GM19238 (cell line): ENCODE measurements around the gene PI16.
"Not testable (repeated sequence)": the region's sequence is repeated elsewhere in the genome, so short reads cannot be mapped to it uniquely, and the experiment has no call there.

Experiments used
- DNase-seq: peaks from one replicate; pipeline ENCODE4 v3.0.0; 2011; ENCODE audit warnings: low spot score; ENCODE audit not compliant: insufficient read length

The PI16 gene

DNA sequence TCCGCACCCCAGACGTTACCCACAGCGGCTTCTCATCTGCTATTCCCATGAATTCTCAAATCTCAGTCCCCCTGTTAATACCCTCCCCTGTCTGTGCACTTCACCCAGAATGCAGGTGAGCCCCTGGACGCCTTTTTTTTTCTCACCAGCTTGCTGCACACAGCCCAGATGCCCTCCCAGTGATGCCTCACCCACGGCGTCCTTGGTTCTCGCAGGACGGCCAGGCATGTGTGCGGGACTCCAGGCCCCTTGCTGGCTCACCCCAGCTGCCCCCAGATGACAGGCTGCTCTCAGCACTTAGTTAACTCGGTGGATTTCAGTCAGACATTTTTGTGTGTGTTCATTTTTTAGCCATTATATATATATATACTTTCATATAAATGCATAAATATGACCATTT is 25.4 kb upstream of the PI16 start:
- DNase-seq, result no peak

DNA sequence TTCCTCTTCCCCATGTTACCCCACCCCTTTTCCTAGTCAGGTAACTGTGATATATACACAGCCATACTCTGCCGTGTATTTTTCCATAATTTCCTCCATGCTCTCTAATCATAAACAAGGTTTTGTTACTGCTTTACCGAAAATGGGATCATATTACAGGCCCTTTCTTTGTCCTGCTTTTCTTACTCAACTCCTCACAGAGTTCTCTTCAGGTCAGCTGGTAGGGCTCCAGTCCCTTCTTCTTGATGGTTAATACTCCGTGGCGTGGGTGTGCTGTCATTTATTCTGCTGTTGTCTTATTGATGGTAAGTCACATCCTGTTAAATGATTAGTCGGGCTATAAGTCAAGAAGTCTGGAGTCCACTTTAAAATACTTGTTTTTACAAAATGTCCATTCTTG is 24.9 kb upstream of the PI16 start:
- DNase-seq, result no peak

DNA sequence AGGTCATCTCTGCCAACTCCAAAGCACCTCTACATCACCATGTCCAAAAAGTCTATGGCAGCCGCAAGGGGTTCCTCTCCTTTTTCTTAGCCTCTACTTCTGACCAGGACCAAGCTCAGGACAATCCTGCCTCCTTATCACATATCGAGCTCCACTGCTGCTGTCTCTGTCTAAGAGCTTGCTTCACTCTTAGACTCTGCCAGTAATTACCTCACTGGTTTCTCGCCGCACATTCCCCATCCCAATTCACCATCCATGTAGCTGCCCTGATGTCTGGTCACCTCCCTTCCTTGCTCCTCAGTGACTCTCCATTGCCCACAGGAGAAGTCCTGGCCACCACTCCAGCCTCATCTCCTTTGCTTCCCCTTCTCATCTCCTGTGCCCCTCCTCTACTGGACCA is 24.1 kb upstream of the PI16 start:
- no peak for DNase-seq

DNA sequence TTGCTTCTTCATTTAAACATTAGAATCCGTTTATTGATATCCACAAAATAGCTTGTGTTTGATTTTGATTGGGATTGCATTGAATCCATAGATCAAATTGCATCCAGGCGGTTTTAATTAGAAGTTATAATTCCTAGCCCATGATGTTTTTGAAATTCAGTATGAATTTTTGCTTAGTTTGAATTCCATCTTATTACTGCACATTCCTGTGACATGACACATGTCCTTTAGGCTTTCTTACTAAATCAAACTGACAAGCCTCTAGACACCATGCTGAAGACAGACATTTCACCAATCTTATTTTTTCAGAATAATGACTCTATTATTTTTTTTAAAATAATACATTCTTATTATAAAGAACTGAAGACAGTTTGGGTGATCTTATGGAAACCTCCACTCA is 21.4 kb upstream of the PI16 start:
- no peak for DNase-seq

DNA sequence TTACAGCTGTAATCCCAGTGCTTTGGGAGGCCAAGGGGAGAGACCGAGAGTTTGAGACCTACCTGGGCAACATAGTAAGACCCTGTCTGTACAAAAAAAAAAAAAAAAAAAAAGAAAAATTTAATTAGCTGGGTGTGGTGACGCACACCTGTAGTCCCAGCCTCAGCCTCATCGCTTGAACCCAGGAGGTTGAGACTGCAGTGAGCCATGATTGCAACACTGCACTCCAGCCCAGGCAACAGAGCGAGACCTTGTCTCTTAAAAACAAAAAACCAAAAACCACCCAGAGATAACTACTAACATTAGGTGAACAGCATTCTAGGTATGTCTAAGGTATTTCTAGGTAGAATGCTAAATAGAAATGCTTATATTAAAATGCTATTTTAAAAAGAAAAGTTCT is 21.0 kb upstream of the PI16 start:
- DNase-seq, result no peak

DNA sequence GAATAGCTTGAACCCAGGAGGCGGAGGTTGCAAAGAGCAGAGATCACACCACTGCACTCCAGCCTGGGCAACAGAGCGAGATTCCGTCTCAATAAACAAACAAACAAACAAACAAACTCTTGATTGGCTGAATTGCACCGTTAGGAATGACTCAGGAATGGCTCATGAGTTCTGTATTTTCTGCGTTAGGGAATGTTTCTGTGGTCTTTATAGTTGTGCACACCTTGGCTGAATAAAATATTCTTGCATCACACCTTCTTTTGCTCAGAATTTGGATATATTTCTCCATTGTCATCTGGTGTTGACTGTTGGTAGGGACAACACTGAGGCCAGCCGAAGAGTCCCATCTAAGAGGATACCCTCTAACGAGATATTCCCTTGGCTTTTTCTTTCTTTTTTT is 19.6 kb upstream of the PI16 start:
- no peak for DNase-seq

DNA sequence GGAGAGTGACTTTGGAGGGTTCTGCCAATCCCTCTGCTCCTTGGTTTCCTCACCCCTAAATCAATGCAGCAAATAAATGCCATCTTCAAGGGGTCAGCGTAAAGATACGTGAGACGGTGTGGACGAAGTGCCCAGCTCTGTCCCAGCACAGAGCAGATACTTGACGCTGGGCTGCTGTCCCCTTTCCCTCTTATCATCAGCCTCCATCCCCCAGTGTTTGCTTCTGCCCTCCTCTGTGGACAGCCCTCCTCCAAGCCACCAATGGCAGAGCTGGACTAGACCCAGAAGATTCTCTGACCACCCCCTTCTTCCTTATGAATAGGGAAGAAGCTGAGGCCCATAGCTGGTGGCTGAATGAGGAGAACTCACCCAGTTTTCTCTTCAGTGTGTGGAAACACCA is 17.7 kb upstream of the PI16 start:
- DNase-seq, result no peak

DNA sequence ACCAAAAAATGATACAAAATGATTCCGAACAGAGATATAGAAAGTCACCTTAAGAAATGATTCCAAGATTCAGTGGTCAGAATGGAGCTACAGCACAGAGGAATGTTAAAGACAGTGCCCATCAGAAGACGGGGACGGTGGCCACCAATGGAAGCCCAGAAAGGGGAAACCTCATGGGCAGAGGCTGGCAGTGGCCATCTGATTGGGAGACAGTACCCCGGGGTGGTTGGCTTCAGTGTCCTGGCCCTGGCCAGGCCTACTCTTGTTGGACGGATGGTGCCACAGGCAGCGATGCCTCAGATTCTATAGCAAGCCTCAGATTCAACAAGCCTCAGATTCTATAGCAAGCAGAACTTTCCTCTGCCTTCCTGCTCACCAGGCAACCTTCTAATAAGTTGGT is 16.6 kb upstream of the PI16 start:
- no peak for DNase-seq

DNA sequence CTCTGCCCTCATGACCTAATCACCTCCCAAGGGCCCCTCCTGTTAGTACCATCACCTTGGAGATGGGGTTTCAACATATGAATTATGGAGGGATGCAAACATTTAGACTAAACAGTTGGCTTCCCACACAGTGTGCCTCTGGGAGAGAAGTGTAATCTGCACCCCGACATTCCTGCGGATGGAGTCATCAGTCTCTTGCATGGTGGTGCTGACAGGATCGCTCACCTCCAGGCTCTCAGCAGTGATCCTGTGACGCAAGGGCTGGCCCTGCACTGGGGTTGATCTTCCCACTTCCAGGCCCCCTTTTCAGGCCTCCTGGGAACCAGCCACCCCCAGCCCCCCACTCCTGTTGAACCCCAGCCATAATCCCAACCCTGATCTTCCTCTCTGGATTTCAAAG is 16.0 kb upstream of the PI16 start:
- DNase-seq, result no peak

DNA sequence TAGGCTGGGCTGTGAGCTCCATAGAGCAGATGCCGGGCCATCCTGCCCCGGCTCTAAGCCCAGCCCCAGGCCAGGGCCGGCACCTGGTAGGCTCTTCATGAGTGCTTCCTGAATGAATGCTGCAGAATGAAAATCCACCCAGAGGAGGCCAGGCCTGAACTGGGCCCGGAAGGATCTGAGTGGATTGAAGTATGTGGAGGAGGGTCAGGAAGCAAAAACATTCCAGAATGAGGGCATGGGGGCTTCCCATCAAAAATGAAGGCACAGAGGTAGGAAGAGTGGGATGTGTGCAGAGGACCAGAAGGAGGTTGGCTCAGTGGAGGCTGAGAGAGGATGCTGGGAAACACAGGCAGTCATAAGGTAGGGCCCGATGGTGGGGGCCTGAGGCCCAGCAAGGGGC is 15.5 kb upstream of the PI16 start:
- DNase-seq, result not testable (repeated sequence)

DNA sequence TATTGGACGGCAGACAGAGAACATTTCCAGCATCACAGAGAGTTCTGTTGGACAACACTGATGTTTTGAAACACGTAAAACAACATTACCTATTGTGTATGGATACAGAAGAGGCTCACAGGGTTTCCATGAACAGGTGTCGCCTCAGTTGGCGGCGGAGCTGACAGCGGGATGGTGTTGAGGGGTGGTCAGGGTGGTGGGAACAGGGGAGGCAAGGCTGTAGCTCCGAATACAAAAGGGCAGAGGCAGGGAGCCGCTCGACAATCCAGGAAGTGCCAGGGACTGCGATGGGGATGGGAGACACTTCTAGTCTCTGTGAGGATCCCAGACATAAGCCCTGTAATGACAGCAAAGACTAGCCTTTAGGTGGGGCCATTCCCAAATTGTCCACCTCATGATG is 14.5 kb upstream of the PI16 start:
- no peak for DNase-seq

DNA sequence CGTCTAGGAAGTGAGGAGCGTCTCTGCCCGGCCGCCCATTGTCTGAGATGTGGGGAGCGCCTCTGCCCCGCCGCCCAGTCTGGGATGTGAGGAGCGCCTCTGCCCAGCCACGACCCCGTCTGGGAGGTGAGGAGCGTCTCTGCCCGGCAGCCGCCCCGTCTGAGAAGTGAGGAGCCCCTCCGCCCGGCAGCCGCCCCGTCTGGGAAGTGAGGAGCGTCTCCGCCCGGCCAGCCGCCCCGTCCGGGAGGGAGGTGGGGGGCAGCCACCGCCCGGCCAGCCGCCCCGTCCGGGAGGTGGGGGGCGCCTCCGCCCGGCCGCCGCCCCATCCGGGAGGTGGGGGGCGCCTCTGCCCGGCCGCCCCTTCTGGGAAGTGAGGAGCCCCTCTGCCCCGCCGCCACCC is 13.0 kb upstream of the PI16 start:
- DNase-seq, result not testable (repeated sequence)

DNA sequence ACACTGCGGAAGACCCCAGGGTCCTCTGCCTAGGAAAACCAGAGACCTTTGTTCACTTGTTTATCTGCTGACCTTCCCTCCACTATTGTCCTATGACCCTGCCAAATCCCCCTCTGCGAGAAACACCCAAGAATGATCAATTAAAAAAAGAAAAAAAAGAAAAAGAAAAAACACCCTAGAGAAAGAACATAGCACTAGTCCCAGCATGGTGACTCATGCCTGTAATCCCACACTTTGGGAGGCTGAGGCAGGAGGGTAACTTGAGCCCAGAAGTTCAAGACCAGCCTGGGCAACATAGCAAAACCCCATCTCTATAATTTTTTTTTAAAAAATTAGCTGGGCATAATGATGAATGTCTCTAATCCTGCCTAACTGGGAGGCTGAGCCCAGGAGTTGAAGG is 12.2 kb upstream of the PI16 start:
- DNase-seq, result not testable (repeated sequence)

DNA sequence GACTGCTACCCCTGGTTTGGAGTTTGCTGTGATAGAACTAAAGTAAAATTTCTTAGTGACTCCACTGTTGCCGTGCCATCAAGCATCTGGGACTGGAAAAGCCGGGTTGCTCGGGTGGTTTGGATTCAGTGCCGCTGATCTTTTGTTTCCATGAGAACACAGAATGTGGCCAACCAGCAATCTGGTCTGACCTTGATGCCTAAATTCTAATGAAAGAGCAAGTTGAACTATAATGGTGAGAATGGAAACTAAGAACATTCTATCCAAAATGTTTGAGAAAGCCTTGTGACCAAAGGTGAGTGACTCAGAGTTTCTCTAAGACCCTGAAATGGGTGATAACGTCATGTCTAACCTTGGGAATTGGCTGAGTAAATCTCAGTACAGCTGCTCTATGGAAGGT is 9.9 kb upstream of the PI16 start:
- DNase-seq, result no peak

DNA sequence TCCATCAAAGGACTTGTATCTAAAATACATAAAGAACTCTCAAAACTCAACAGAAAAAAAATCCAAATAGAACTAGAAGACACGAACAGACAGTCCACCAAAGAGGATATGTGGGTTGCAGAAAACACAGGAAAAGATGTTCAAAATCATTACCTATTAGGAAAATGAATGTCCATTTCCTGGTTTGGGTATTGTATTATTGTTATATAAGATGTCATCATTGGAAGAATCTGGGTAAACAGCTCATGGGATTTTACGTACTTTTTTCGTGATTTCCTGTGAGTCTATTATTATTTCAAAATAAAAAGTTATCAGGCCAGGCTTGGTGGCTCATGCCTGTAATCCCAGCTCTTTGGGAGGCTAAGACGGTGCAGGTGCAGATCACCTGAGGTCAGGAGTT is 9.2 kb upstream of the PI16 start:
- DNase-seq, result no peak

DNA sequence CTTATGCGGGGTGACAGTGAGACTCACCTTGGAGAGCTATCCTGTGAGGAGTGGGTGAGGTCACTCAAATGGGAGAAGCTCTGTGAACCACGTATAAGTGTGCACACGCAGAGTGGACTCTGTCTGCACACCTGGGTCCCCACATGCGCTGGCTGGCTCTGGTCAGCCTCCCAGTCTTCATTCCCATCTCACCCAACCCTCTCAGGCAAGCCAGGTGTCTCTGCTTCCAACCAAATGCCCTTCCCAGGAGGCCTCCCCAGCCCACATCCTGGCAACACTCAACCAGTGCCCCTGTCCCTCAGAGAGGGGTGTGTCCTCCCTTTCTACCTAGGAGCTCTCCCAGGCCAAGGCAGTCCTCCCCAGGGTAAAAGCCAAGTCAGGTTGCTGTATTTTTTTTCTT is 8.0 kb upstream of the PI16 start:
- no peak for DNase-seq

DNA sequence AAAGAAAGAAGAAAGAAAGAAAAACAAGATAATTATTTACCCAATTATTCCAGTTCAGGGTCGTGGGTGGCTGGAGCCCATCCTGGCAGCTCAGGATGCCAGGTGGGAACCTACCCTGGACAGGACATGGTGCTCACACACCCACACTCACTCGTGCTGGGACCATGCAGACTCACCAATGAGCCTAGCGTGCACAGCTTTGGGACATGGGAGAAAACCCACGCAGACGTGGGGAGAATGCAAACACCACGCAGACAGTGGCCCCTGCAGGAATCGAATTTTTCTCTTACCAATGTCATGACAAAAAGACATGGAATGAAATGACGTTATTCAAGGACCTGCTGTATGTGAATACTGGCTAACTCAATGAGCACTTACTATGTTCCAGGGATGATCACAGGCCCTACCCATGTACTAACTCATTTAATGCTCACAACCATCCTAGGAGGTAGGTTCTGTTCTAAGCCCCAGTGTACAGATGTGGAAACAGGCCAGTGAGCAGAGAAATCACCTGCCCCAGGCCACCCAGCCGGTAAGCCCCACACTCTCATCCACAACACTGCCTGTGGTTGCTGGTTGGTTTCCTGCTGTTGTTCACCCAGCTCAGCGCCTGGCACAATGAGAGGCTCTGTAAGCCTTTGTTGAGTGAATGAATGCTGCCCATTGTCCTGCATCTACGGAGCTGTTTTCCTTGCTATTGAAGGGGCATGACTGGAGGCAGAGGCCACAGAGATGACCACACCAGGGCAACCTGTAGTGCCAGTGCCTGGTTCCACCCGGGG is 6.8 kb upstream of the PI16 start:
- no peak for DNase-seq

DNA sequence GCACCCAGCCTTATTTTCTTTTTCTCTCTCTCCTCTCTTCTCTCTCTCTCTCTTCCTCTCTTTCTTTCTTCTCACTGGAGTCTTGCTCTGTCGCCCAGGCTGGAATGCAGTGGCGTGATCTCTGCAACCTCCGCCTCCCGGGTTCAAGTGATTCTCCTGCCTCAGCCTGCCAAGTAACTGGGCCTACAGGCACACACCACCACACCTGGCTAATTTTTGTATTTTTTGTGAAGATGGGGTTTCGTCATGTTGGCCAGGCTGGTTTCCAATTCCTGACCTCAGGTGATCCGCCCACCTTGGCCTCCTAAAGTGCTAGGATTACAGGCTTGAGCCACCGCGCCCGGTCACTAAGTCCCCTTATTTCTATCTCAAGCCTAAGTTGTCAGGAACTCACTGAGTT is 5.5 kb upstream of the PI16 start:
- DNase-seq, result not testable (repeated sequence)

DNA sequence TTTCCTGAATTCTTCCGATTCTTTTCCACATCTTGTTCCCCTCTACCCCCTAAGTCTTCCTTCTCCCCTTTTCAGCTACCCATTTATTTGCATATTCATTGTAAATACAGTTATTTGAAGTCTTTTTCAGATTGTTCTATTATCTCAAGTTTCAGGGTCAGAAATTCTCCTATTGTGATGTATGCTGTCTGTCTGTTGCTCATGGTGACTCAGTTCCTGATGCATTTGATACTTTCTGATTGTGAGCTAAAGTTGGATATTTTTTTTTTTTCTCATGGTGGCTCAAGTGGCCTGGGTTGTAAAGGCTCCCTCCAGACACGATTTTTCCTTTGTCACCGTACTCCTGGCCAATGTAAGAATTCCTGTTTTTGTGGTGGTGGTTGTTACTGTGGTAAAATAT is 4.9 kb upstream of the PI16 start:
- no peak for DNase-seq

DNA sequence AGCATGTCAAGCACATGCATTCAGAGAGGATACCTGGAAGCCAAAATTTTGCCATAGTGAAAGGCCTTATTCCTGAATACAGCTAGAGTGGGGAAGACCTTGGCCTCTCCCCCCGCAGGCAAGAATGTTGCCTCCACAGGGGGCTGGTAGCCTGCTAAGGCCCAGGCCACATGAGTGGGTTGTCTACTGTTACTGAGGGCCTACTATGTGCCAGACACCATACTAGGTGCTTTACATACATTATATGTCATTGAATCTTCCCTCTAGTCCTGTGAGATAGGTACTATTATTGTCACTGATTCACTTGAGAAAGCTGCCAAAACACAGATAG is 642 bp upstream of the PI16 start:
- DNase-seq, result no peak

DNA sequence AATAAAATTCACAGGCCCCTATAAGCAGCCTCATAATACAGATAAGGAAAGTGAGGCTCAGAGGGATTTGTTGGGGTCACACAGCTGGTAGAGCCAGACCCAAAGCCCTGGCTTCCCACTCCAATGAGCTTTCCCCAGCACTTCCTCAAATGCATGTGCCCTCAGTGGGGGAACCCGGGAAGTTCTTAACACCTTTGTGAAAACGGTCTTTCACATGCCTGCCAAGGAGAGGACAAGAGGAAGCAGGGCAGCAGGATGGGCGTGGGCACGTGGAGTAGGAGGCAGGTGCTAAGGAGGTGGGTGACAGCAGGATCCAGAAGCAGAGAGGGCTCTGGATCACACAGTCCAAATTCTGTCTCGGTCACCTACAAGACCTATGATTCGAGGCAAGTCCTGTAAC is 598 bp downstream of the PI16 start:
- DNase-seq, result no peak

DNA sequence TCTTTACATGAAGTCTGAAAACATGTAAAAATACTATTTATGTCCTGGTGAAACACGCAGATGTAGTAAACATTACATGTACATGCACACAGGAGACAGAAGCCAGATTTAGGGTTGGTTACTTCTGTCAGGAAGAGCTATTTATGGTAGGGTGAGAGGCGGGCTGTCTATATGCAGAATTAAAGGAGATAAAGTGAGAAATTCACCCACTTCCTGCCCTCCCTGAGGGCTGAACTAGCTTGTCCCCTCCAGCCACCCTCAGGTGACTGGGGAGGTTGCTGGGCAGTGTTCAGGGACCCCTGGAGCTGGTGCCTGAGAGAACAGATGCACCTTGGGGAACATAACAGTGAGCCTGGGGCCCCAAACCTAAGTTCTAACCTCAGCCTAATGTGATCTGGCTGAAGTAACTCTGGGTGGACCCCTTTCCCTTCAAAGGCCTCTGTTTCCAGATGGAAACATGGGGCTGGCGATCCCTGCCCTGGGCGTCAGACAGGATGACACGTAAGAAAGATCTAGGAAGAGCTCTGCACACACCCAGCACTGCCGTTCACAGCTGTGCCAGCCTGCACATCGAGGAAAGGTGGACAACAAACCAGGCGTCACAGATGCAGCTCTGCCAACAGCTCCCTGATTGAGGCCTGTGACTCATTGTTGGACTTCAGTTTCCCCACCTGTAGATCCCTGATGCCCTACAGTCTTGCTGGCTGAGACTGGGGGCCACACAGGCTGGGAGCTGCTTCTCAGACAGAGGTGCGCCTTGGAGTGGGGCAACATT is 1.3 kb downstream of the PI16 start:
- DNase-seq, result no peak

DNA sequence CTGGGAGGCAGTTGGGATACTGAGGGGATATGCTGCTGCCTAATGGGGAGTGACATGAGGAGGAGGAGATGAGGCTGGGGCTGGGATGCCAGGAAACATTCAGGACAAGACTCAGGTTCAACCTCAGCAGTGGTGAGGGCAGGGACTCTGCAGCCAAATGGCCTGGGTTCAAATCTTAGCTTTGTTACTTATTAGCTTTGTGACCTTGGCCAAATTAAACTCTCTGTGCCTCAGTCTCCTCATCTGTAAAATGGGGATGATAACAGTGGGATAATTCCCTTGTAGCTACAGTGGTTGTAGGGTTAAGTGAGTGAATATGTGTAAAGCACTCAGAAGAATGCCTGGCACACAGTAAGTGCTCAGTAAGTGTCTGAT is 1.9 kb downstream of the PI16 start:
- DNase-seq, result no peak
